ENCODE measurements around the gene TCOF1.
"Not testable (repeated sequence)": the region's sequence is repeated elsewhere in the genome, so short reads cannot be mapped to it uniquely, and the experiment has no call there.

Gene TCOF1

GRCh38 chr5:150406103-150406722, 48.7 kb downstream of the TCOF1 start:
- no peak for DNase-seq

DNA sequence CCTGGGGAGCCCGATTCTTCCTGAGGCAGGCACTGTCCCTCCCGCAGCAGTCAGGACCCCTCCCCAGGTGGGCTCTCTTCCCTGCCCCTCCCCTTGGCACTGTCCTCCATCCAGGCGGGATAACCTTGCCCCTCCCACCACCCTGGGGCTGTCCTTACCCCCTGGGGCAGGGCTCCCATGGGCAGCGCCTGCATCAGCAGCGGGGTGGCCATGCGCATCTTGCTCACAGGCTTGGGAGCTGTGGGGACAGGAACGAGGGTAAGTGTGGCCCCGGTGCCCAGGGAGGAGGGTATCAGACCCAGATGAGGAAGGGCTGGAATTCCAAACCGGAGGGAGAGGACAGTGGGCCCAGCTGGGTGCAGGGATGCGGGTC, 49.2 kb downstream of the TCOF1 start:
- DNase-seq, result no peak

- DNase-seq, result no peak
Observed at GRCh38 chr5:150407096-150407720, 49.7 kb downstream of the TCOF1 start.

GRCh38 chr5:150408231-150408943, 50.9 kb downstream of the TCOF1 start:
- no peak for DNase-seq

DNA sequence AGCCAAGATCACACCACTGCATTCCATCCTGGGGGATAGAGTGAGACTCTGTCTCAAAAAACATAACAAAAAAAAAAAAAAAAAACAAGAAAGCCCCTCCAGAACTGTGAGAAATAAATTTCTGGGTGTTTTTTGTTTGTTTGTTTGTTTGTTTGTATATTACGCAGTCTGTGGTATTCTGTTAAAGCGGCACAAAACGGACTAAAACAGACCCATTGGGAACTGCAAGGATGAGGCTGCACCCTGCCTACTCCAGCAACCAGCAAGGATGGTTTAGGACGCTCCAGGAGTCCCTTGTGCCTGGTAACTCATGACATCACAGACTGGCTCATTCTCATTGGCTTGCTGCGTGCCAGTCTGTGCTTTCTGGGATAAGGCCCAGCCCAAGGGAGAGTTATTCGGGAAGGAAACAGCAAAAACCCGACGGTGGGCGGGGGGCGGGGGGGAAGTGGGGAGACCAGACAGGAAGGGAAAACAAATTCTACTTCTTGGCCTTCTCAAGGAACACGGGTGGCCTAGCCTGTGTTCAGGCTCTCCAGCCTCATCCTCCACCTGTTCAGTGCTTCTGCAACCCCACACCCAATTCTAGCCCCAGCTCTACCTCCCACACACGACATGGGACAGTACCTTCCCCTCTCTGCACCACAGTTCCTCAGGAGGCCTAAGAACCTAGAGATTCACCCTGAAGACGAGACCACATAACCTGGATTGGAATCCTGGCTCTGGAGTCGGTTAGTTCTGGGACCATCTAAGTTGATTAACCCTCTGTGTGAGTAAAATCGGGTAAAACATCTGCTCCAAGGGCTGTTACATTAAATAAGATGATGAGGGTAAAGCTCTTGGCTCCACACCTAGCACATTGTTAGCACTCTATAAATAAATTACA, 52.4 kb downstream of the TCOF1 start:
- peak; percentile 60 for DNase-seq

GRCh38 chr5:150410524-150411244, 53.2 kb downstream of the TCOF1 start:
- peak; percentile 84 for DNase-seq

GRCh38 chr5:150411245-150411979, 53.9 kb downstream of the TCOF1 start:
- DNase-seq, result peak; percentile 54

- peak; percentile 90 for DNase-seq
Observed at GRCh38 chr5:150412319-150413175, 55.0 kb downstream of the TCOF1 start, which contains the start of gene CD74. TSS of gene CD74 (minus strand) at chr5:150412910. CDS start at chr5:150412749, 161 bp downstream.

GRCh38 chr5:150413176-150413901, 55.8 kb downstream of the TCOF1 start:
- DNase-seq, result no peak

GRCh38 chr5:150413902-150414790, 56.6 kb downstream of the TCOF1 start:
- not testable (repeated sequence) for DNase-seq

DNA sequence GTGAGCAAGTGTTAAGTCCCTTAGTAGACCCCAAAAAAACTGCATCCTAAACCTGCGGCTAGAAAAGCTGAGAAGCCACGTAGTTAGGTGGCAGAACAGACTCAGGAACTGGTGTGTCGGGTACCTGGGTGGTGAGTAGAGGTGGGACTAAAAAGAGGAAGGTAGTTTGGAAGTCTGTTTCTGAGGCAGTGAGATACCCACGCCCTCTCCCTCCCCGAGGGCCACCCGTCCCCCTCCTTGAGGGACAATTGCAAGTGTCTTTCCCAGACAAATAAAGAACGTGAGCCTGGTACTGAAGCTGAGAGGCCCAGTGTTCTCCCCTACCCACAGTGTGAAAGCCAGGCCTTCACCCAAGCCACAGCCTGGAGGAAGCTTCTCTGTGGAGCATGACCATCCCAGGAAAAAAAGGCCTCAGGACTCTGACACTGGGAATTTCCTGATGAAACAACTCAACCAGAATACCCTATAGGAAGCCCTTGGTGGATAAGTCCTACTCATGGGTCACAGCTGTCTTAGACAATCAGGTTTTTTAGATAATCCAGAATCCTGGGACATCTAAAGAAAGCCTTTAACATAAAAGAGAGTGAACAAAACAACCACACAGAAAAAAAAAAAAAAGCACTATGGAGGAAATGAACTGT, 62.3 kb downstream of the TCOF1 start:
- DNase-seq, result peak; percentile 29

DNA sequence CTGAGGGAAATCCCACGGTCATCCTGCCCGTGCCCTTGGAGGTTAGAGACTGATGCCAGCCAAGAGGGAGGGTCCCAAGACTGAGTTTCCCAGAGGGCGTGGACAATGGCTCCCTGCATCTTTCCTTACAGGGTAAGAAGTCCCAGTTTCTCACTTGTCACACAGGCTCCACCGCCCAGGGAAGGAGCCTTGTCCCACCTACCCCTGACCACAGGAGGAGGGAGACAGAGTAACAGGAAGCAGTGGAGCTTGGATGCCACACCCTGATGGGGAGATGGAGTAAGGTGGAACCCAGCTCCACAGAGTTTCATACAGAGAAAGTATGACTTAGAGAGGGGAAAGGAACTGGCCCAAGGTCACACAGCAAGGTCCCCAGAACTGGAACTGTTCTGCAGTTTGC, 64.6 kb downstream of the TCOF1 start:
- DNase-seq, result no peak

GRCh38 chr5:150422758-150423157, 65.3 kb downstream of the TCOF1 start:
- DNase-seq, result no peak

- DNase-seq, result not testable (repeated sequence)
Observed at GRCh38 chr5:150426165-150426564, 68.7 kb downstream of the TCOF1 start.

GRCh38 chr5:150428106-150428876, 70.8 kb downstream of the TCOF1 start:
- no peak for DNase-seq

GRCh38 chr5:150428978-150429377, 71.5 kb downstream of the TCOF1 start:
- no peak for DNase-seq

- DNase-seq, result peak; percentile 34
Observed at GRCh38 chr5:150429410-150429873, 71.9 kb downstream of the TCOF1 start.
